IMR-90 (cell line): ENCODE data around the gene SCYL3. TPM values are rescaled to one million over a fixed set of nuclear protein-coding genes. Genes with fewer than 3 reads are reported as not detected.

ENCODE experiments used
- ATAC-seq: fragments of 200-7000 bp; cut with Tn5 transposase; 2 replicates; pipeline ENCODE4 v1.9.1; 2020; ENCODE audit warnings: low read depth, mild to moderate bottlenecking, moderate library complexity
- Bru-seq: library from RNA; stranded (reverse); fragments of 400-500 nt; gene quantifications from one replicate; lab custom pipeline; 2021; lab: Mats Ljungman, UMichigan
- BruChase-seq, 2 experiments: library from RNA; stranded (reverse); fragments of 400-500 nt; gene quantifications; one replicate each; lab custom pipeline; 2021; lab: Mats Ljungman, UMichigan
- BruUV-seq: library from RNA; stranded (reverse); fragments of 400-500 nt; replicated peaks from 2 replicates; lab custom pipeline; 2021; lab: Mats Ljungman, UMichigan
- CTCF ChIA-PET: fragments of 300-600 bp; formaldehyde crosslinking; extraction: SDS; loops from one replicate; lab custom pipeline; 2021; ENCODE audit warnings: antibody characterized with exemption; lab: Yijun Ruan, JAX
- POLR2A ChIA-PET: fragments of 300-600 bp; sonication (Branson Sonifier 250); formaldehyde crosslinking; loops from one replicate; lab custom pipeline; 2022; ENCODE audit warnings: antibody characterized with exemption; ENCODE audit not compliant: unreplicated experiment; lab: Charles Lee
- DNase-seq: peaks from one replicate; pipeline ENCODE4 v3.0.0; 2013
- H2AFZ ChIP-seq: replicated peaks from 2 replicates; pipeline ENCODE3; 2013; ENCODE audit warnings: low read length, mild to moderate bottlenecking; ENCODE audit not compliant: poor library complexity
- H2AK5ac ChIP-seq: 2 replicates; pipeline ENCODE4 v1.6.1; 2013; ENCODE audit warnings: low read depth, low read length, inconsistent platforms
- H2AK9ac ChIP-seq: replicated peaks from 2 replicates; pipeline ENCODE3; 2013; ENCODE audit warnings: mild to moderate bottlenecking, low read depth, low read length, moderate library complexity; ENCODE audit not compliant: poor library complexity
- H2BK120ac ChIP-seq: 2 replicates; pipeline ENCODE4 v1.6.1; 2013; ENCODE audit warnings: low read depth, low read length, inconsistent platforms
- H2BK15ac ChIP-seq: 3 replicates; pipeline ENCODE4 v1.6.1; 2013; ENCODE audit warnings: low read depth, low read length, inconsistent platforms
- H2BK20ac ChIP-seq: 2 replicates; pipeline ENCODE4 v1.6.1; 2013; ENCODE audit warnings: low read depth, mild to moderate bottlenecking, inconsistent platforms, low read length, moderate library complexity
- H2BK5ac ChIP-seq: 2 replicates; pipeline ENCODE4 v1.6.1; 2013; ENCODE audit warnings: mild to moderate bottlenecking, low read depth, low read length, inconsistent platforms; ENCODE audit not compliant: poor library complexity, severe bottlenecking
- H3K14ac ChIP-seq: replicated peaks from 2 replicates; pipeline ENCODE4 v1.6.1; 2013; ENCODE audit warnings: low read depth, low read length, inconsistent platforms
- H3K18ac ChIP-seq: 2 replicates; pipeline ENCODE4 v1.6.1; 2013; ENCODE audit warnings: low read depth, low read length, control low read depth
- H3K23ac ChIP-seq: 2 replicates; pipeline ENCODE4 v1.6.1; 2013; ENCODE audit warnings: low read depth, low read length, inconsistent platforms
- H3K27ac ChIP-seq: 2 replicates; pipeline ENCODE4 v1.5.1; 2013; ENCODE audit warnings: mild to moderate bottlenecking, control low read depth, low read length; ENCODE audit not compliant: insufficient read depth
- H3K27me3 ChIP-seq: 2 replicates; pipeline ENCODE4 v1.6.1; 2013; ENCODE audit warnings: low read length; ENCODE audit not compliant: control insufficient read depth, insufficient read depth
- H3K36me3 ChIP-seq: 2 replicates; pipeline ENCODE4 v1.6.1; 2013; ENCODE audit warnings: low read length, mixed read lengths; ENCODE audit not compliant: control insufficient read depth, insufficient read depth
- H3K4ac ChIP-seq: 2 replicates; pipeline ENCODE4 v1.6.1; 2013; ENCODE audit warnings: low read depth, low read length, inconsistent platforms
- H3K4me1 ChIP-seq: 2 replicates; pipeline ENCODE4 v1.6.1; 2013; ENCODE audit warnings: low read length, mixed read lengths; ENCODE audit not compliant: control insufficient read depth, insufficient read depth
- H3K4me2 ChIP-seq: 2 replicates; pipeline ENCODE4 v1.6.1; 2013; ENCODE audit warnings: low read depth, mild to moderate bottlenecking, control low read depth, low read length, moderate library complexity
- H3K4me3 ChIP-seq: 2 replicates; pipeline ENCODE4 v1.5.1; 2013; ENCODE audit warnings: low read depth, mild to moderate bottlenecking, control low read depth, low read length, moderate library complexity; ENCODE audit not compliant: insufficient read depth
- H3K56ac ChIP-seq: 2 replicates; pipeline ENCODE4 v1.6.1; 2013; ENCODE audit warnings: low read length, inconsistent platforms; ENCODE audit not compliant: insufficient read depth; ENCODE audit errors: extremely low read depth
- H3K79me1 ChIP-seq, 2 experiments: 2 replicates each; pipeline ENCODE4 v1.6.1; 2013; ENCODE audit warnings: low read length in 2 of 2, inconsistent platforms in 1 of 2, low read depth in 1 of 2
- H3K9ac ChIP-seq: 2 replicates; pipeline ENCODE4 v1.6.1; 2013; ENCODE audit warnings: low read depth, low read length, control low read depth
- H3K9me1 ChIP-seq: 2 replicates; pipeline ENCODE4 v1.6.1; 2013; ENCODE audit warnings: low read length, inconsistent platforms; ENCODE audit not compliant: insufficient read depth
- H3K9me3 ChIP-seq: 2 replicates; pipeline ENCODE4 v1.6.1; 2013; ENCODE audit warnings: low read length; ENCODE audit not compliant: control insufficient read depth, insufficient read depth
- H4K20me1 ChIP-seq: 2 replicates; pipeline ENCODE4 v1.6.1; 2013; ENCODE audit warnings: low read length, inconsistent platforms; ENCODE audit not compliant: insufficient read depth
- H4K5ac ChIP-seq: 2 replicates; pipeline ENCODE4 v1.6.1; 2013; ENCODE audit warnings: mild to moderate bottlenecking, low read depth, low read length, control low read depth
- H4K8ac ChIP-seq, 2 experiments: 2 replicates each; pipeline ENCODE4 v1.6.1; 2013; ENCODE audit warnings: low read depth in 2 of 2, low read length in 2 of 2, control low read depth in 1 of 2, inconsistent platforms in 1 of 2
- H4K91ac ChIP-seq: 2 replicates; pipeline ENCODE4 v1.6.1; 2013; ENCODE audit warnings: low read depth, low read length, inconsistent platforms; ENCODE audit not compliant: insufficient read depth
- CEBPB ChIP-seq: IDR thresholded peaks from 2 replicates; pipeline ENCODE4 v1.6.1; 2012; ENCODE audit warnings: low read depth, low read length, improper control_type of control experiment
- CHD1 ChIP-seq: IDR thresholded peaks from 2 replicates; pipeline ENCODE4 v1.6.1; 2012; ENCODE audit warnings: low read depth, low read length, improper control_type of control experiment
- FOS ChIP-seq: fragments of 150-350 bp; IDR thresholded peaks from 2 replicates; pipeline ENCODE4 v1.6.1; 2016; ENCODE audit warnings: low read depth, low read length
- MAFK ChIP-seq: IDR thresholded peaks from 2 replicates; pipeline ENCODE4 v1.6.1; 2012; ENCODE audit warnings: low read depth, low read length, improper control_type of control experiment
- MAZ ChIP-seq: IDR thresholded peaks from 2 replicates; pipeline ENCODE4 v1.6.1; 2012; ENCODE audit warnings: low read depth, mild to moderate bottlenecking, low read length, improper control_type of control experiment, moderate library complexity, borderline replicate concordance
- MXI1 ChIP-seq: IDR thresholded peaks from 2 replicates; pipeline ENCODE4 v1.6.1; 2012; ENCODE audit warnings: low read depth, mild to moderate bottlenecking, low read length, moderate library complexity, borderline replicate concordance
- POLR2A ChIP-seq: IDR thresholded peaks from 2 replicates; pipeline ENCODE4 v1.6.1; 2012; ENCODE audit warnings: mild to moderate bottlenecking, low read depth, low read length
- RAD21 ChIP-seq: IDR thresholded peaks from 2 replicates; pipeline ENCODE4 v1.6.1; 2012; ENCODE audit warnings: low read length, improper control_type of control experiment
- RFX5 ChIP-seq: IDR thresholded peaks from 2 replicates; pipeline ENCODE4 v1.8.0; 2012; ENCODE audit warnings: low read depth, mild to moderate bottlenecking, low read length, moderate library complexity
- WGBS, 2 experiments: methylation state at CpG; one replicate each; pipeline versions ENCODE4 v1.1.5 to v1.1.7; 2013; ENCODE audit warnings: missing lambda C conversion rate in 2 of 2; ENCODE audit not compliant: insufficient read length in 1 of 2; ENCODE audit errors: extremely low coverage in 2 of 2; 5-methylcytosine and 5-hydroxymethylcytosine counted together
- dilution Hi-C: fragments of 300-500 bp; cut with HindIII; formaldehyde crosslinking; loops from one replicate; pipeline ENCODE4 v1.14.3; 2018; ENCODE audit warnings: low sequenced_read_pairs; ENCODE audit not compliant: unreplicated experiment
- in situ Hi-C: fragments of 300-500 bp; cut with MboI; formaldehyde crosslinking; loops from 3 replicates; pipeline ENCODE4 v1.14.3; 2019; ENCODE audit warnings: low sequenced_read_pairs, inconsistent platforms, mixed read lengths
- intact Hi-C: fragments of 100-400 bp; cut with micrococcal nuclease; formaldehyde crosslinking; loops from 2 replicates; pipeline ENCODE4 v1.10.0; 2022
- long read RNA-seq: library from polyadenylated mRNA; unstranded; transcript quantifications from one replicate; pipeline ENCODE4 v2.0.0, GENCODE V29; 2021; ENCODE audit not compliant: unreplicated experiment
- polyA plus RNA-seq, 3 experiments: library from polyadenylated mRNA; depleted of rRNA; stranded (reverse); fragments of >200 nt; gene quantifications; 2 replicates each; pipeline ENCODE4 v1.2.3, GENCODE V29; 2012; ENCODE audit warnings: low replicate concordance in 1 of 3
- total RNA-seq: library from RNA; depleted of rRNA; stranded (reverse); fragments of >200 nt; gene quantifications from 2 replicates; pipeline ENCODE4 v1.2.3, GENCODE V29; 2012; rRNA removed
- TF ChIP-seq, protein P1 (sequence below): fragments of 150-350 bp; IDR thresholded peaks from 2 replicates; pipeline ENCODE4 v1.6.1; 2016; ENCODE audit warnings: low read depth, mild to moderate bottlenecking, low read length, moderate library complexity, borderline replicate concordance

SCYL3 gene
- 6.7 and 8.4 TPM in 2 replicates for total RNA-seq
- 3.2 and 3.9 TPM in 2 replicates for polyA plus RNA-seq (2012; rRNA removed)
- polyA plus RNA-seq (2012; cell fraction: cytosol; rRNA removed): 0.73 and 0.86 TPM in 2 replicates
- polyA plus RNA-seq (2012; cell fraction: nucleus; rRNA removed; ENCODE audit: low replicate concordance): 1.5 and 8.5 TPM in 2 replicates
- Bru-seq, nascent RNA: percentile 76 among the genes with signal in this experiment
- percentile 58 among the genes with signal in this experiment for BruChase-seq, experiment 1, labeled RNA remaining after a 6-hour chase
- BruChase-seq, experiment 2, labeled RNA remaining after a 2-hour chase: percentile 58 among the genes with signal in this experiment
- long read RNA-seq, full-length matches to known transcripts: 2 of 4 reads
- long read RNA-seq, partial matches to known transcripts: 0 of 4 reads
- long read RNA-seq, other reads (novel, unspliced or antisense): 2 of 4 reads

DNA sequence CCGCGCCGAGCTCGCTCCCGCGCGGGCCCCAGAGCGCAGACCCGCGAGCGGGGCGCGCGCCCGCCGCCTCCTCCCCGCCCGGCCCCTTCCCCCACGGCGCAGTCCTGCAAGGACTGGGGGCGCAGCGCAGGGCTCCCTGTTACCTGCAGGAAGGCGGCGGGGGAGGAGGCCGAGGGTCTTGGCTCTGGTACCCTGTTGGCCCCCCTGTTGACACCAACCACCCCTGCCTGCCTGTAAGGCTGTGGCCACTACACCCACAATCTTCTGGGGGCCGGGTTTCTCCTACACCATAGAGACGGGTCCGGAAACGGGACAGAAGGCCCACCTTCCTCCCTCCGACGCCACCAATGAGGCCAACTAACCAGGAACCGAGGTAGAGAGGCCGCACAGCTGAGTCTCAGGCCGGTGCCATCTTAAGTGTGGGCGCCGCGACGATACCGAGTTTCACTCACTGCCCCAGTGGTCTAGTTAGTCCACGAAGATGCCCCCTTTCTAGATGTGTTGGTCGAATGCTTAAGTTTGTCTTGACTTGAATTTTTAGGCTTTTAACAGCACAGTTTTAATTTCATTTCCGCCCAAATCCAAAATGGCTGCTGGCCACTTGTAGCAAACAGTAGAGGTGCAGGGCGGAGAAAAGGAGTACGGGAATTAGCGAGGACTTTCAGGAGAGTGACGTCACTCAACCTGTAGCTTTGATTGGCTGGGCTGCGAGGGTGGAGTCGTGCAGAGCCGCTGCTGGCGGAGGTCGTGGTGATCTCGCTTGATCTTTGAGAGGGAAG is at the start of gene SCYL3:
SCYL3 (minus strand) TSS at position 252 of the 779 bp plus-strand sequence. CDS start 5,056 bp downstream, outside the sequence.
- Histone ChIP-seq H3K56ac (peak within 1 kb of the TSS; percentile 100), H3K9me3 (no peaks in the 10 kb centered on the region), H3K27me3 (0 out of 2 replicates have a peak, but pooled peaks cover 2% of the 10 kb centered on the region), H3K14ac (peak within 1 kb of the TSS; percentile 100), H3K23ac (peak within 1 kb of the TSS; percentile 100), H3K36me3 (0 out of 2 replicates have a peak, but pooled peaks cover 1% of the 10 kb centered on the region), H3K9ac (peak within 1 kb of the TSS; percentile 96), H3K4me2 (peak within 1 kb of the TSS; percentile 99), H3K4me3 (peak within 1 kb of the TSS; percentile 68), H3K79me1 (peaks cover 18 to 26% of the 10 kb centered on the region in 2 experiments; a peak in 3 of 4 replicates), H4K91ac (peak within 1 kb of the TSS; percentile 100), H2BK15ac (peak within 1 kb of the TSS; percentile 96; the same call in 1 of the 3 replicates), H3K9me1 (peaks cover 2% of the 10 kb centered on the region; the same call in 1 of the 2 replicates), H3K18ac (peak within 1 kb of the TSS; percentile 97), H2BK5ac (peak within 1 kb of the TSS; percentile 97), H2AK5ac (peak within 1 kb of the TSS; percentile 75), H3K4ac (peak within 1 kb of the TSS; percentile 99), H4K20me1 (no peaks in the 10 kb centered on the region; the same call in 1 of the 2 replicates), H2AFZ (peak within 1 kb of the TSS; percentile 98), H3K27ac (peak within 1 kb of the TSS; percentile 92), H3K4me1 (peaks cover 2% of the 10 kb centered on the region; the same call in 1 of the 2 replicates), H2AK9ac (peak within 1 kb of the TSS; percentile 93), H4K5ac (peak within 1 kb of the TSS; percentile 97), H2BK20ac (peak within 1 kb of the TSS; percentile 100), H4K8ac (peak within 1 kb of the TSS; percentile 96 to 100), H2BK120ac (peak within 1 kb of the TSS; percentile 100)
- POLR2A ChIA-PET: no interaction called here
- in situ Hi-C loops (no loop called here), intact Hi-C loops (loop anchor here (1.0 kb wide), 1 partner anchor 96 kb away; no protein-coding TSS in a partner anchor), dilution Hi-C loops (no loop called here)
- TF ChIP-seq CEBPB (no peak), MXI1 (no peak), CHD1 (no peak), POLR2A (peak; percentile 70), FOS (no peak), RAD21 (no peak), MAZ (peak; percentile 60; the same call in 1 of the 2 replicates), MAFK (no peak), RFX5 (peak; percentile 43; the same call in 1 of the 2 replicates)
- TF ChIP-seq, protein P1, sequence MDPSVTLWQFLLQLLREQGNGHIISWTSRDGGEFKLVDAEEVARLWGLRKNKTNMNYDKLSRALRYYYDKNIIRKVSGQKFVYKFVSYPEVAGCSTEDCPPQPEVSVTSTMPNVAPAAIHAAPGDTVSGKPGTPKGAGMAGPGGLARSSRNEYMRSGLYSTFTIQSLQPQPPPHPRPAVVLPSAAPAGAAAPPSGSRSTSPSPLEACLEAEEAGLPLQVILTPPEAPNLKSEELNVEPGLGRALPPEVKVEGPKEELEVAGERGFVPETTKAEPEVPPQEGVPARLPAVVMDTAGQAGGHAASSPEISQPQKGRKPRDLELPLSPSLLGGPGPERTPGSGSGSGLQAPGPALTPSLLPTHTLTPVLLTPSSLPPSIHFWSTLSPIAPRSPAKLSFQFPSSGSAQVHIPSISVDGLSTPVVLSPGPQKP: no peak
- CTCF ChIA-PET: interaction anchor here (0.5 to 1.5 kb wide), 3 partner anchors 35 to 958 kb away, joined by 3 to 6 read pairs (median 3); no protein-coding TSS in a partner anchor
- peak; percentile 98 for DNase-seq
- 1% methylated on average over 23 of the region's 52 CpGs; no CpG with 5 or more reads in 1 of the 2 experiments for WGBS, 2 experiments
- no TSS peak for BruUV-seq
- peak; percentile 96 for ATAC-seq
